ENCODE measurements around the gene ARHGEF40. TPM values are rescaled to one million over a fixed set of nuclear protein-coding genes. Genes with fewer than 3 reads are reported as not detected.

The ARHGEF40 gene
- total and polyA plus RNA-seq, 2 donors = 6.5 to 6.9 TPM

DNA sequence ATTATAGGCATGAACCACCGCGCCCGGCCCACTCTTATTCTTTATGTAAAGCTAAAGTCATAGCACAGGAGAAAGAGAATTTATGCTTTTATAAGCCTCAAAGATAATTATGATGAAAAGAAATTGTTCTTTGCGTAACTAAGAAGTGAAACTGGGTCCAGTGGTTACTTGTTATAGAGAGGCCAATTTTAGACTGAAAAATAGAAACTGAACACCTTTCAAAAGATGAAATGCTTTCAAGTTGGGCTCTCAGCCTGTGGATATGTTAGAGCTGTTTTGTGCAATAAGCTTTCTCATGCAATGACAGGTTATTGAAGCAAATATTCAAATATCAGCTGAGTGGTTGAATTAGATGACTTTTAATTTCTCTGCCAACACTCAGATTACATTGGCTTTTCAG, 38.7 kb downstream of the ARHGEF40 start:
- WGBS = 97% methylated on average over 4 of the region's 4 CpGs
- H3K4me3 ChIP-seq (ENCODE audit: low read length in 2 of 2) = no peak overlapping the region
- H3K9me3 ChIP-seq (ENCODE audit: control insufficient read depth in 2 of 2, insufficient read depth in 1 of 2, low read length in 1 of 2) = no peaks in the 10 kb centered on the region
- H3K4me1 ChIP-seq (ENCODE audit: control insufficient read depth in 2 of 2, insufficient read depth in 2 of 2, low read length in 2 of 2) = peaks cover 4 to 19% of the 10 kb centered on the region in 2 donors
- no peak for DNase-seq (ENCODE audit: low read depth in 6 of 9, low spot score in 9 of 9)
- no peaks in the 10 kb centered on the region for H3K36me3 ChIP-seq (ENCODE audit: control insufficient read depth in 2 of 2, insufficient read depth in 2 of 2, low read length in 1 of 2)
- H3K27ac ChIP-seq (ENCODE audit: low read depth in 1 of 2, low read length in 1 of 2) = no peak overlapping the region
- no peaks in the 10 kb centered on the region for H3K27me3 ChIP-seq (ENCODE audit: control insufficient read depth in 2 of 2, insufficient read depth in 1 of 2, low read length in 1 of 2)

DNA sequence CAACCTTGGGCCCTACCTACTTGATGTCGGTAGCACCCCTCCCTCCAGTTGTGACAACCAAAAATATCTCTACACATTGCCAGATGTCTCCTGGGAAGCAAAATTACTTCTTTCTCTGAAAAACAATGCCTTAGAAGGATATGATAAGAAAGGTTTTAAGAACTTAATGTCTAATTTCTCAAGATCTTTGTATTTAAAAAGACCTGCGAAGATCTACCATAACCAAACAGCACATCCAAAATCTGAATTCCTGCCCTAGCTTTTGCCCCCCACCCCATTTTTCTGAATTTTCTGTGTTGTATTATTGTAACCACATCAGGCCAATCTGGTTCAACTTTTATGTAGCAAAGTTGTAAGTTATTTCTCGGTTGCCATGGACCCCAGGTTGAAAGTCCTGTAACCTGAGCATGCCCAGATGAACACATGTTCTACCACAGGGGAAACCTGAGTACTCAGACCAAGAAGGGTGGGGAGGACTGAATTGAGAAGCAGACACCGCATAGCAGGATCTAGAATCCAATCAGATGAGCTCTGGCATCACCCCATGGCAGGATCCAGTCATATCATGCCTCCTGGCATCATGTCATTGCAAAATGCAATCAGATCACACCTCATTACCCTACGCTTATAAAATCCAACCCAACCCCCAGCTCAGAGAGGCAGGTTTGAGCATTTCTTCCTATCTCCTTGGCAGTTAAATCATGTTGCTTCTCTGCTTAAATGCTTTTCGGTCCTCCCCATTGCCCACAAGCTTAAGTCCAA, 39.5 kb downstream of the ARHGEF40 start:
- Histone ChIP-seq H3K9me3 (ENCODE audit: control insufficient read depth in 2 of 2, insufficient read depth in 1 of 2, low read length in 1 of 2) (no peaks in the 10 kb centered on the region), H3K4me3 (ENCODE audit: low read length in 2 of 2) (no peak overlapping the region), H3K36me3 (ENCODE audit: control insufficient read depth in 2 of 2, insufficient read depth in 2 of 2, low read length in 1 of 2) (no peaks in the 10 kb centered on the region), H3K27ac (ENCODE audit: low read depth in 1 of 2, low read length in 1 of 2) (no peak overlapping the region), H3K4me1 (ENCODE audit: control insufficient read depth in 2 of 2, insufficient read depth in 2 of 2, low read length in 2 of 2) (peaks cover 3 to 16% of the 10 kb centered on the region in 2 donors), H3K27me3 (ENCODE audit: control insufficient read depth in 2 of 2, insufficient read depth in 1 of 2, low read length in 1 of 2) (no peaks in the 10 kb centered on the region)
- 90% methylated on average over 6 of the region's 6 CpGs for WGBS
- no peak for DNase-seq (ENCODE audit: low read depth in 6 of 9, low spot score in 9 of 9)

DNA sequence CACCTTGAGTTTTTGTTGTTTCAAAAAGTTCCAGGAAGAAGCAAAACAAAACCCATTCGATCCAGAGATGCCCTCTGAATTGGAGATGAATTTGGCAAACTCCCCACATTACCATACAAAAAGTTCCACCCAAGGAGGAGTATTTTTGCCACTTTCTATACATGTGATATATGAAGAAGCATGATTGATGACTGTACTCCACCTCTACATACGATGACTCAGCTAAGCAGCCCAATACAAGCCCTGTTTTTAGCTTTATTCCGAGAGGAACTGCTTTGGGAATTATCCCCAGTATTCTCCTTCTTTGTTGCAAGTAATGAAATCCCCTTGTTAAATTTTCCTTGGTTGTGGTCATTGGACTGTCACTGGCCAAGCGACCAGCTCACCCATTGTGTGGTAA, 42.2 kb downstream of the ARHGEF40 start:
- H3K4me3 ChIP-seq (ENCODE audit: low read length in 2 of 2) = no peak overlapping the region
- H3K27me3 ChIP-seq (ENCODE audit: control insufficient read depth in 2 of 2, insufficient read depth in 1 of 2, low read length in 1 of 2) = no peaks in the 10 kb centered on the region
- no peak for DNase-seq (ENCODE audit: low read depth in 6 of 9, low spot score in 9 of 9)
- H3K9me3 ChIP-seq (ENCODE audit: control insufficient read depth in 2 of 2, insufficient read depth in 1 of 2, low read length in 1 of 2) = no peaks in the 10 kb centered on the region
- WGBS = 95% methylated on average over 4 of the region's 4 CpGs
- no peak overlapping the region for H3K27ac ChIP-seq (ENCODE audit: low read depth in 1 of 2, low read length in 1 of 2)
- H3K36me3 ChIP-seq (ENCODE audit: control insufficient read depth in 2 of 2, insufficient read depth in 2 of 2, low read length in 1 of 2) = no peaks in the 10 kb centered on the region
- H3K4me1 ChIP-seq (ENCODE audit: control insufficient read depth in 2 of 2, insufficient read depth in 2 of 2, low read length in 2 of 2) = peaks cover 0 to 1% of the 10 kb centered on the region in 2 donors

DNA sequence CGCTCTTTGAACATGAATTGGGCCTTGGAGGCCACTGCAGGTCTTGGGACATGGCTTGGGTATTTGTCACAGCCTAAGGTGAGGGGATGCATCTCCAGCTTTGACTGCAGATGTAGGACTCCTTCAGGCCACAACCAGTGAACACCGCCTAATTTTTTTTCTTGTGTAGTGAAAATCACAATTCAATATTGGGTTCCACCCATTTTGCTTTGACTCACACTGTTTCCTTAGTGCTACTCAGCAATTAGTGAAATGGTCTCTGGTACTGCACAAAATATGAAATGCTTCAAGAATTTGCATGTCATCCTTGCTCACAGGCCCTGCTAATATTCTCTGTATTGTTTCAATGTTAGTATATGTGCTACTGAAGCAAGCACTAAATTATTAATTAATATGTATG, 43.3 kb downstream of the ARHGEF40 start:
- no peak overlapping the region for H3K4me3 ChIP-seq (ENCODE audit: low read length in 2 of 2)
- DNase-seq (ENCODE audit: low read depth in 6 of 9, low spot score in 9 of 9) = no peak
- no peaks in the 10 kb centered on the region for H3K27me3 ChIP-seq (ENCODE audit: control insufficient read depth in 2 of 2, insufficient read depth in 1 of 2, low read length in 1 of 2)
- H3K36me3 ChIP-seq (ENCODE audit: control insufficient read depth in 2 of 2, insufficient read depth in 2 of 2, low read length in 1 of 2) = no peaks in the 10 kb centered on the region
- H3K27ac ChIP-seq (ENCODE audit: low read depth in 1 of 2, low read length in 1 of 2) = no peak overlapping the region
- whole genome bisulfite sequencing = 96% methylated on average over 2 of the region's 2 CpGs
- no peaks in the 10 kb centered on the region for H3K9me3 ChIP-seq (ENCODE audit: control insufficient read depth in 2 of 2, insufficient read depth in 1 of 2, low read length in 1 of 2)
- H3K4me1 ChIP-seq (ENCODE audit: control insufficient read depth in 2 of 2, insufficient read depth in 2 of 2, low read length in 2 of 2) = no peaks in the 10 kb centered on the region

DNA sequence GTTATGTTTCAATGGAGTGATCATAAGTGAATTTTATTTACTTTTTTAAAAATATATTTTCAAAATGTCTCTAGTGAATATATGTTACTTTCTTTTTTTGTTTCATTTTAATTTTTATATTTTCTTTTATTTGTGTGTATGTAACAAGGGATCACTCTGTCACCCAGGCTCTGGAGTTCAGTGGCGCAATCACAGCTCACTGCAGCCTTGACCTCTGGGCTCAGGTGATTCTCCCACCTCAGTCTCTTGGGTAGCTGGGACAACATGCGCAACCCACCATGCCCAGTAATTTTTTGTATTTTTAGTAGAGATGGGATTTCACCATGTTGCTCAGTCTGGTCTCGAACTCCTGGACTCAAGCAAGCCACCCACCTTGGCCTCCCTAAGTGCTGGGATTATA, 48.8 kb downstream of the ARHGEF40 start:
- Histone ChIP-seq H3K27ac (ENCODE audit: low read depth in 1 of 2, low read length in 1 of 2) (no peak overlapping the region), H3K9me3 (ENCODE audit: control insufficient read depth in 2 of 2, insufficient read depth in 1 of 2, low read length in 1 of 2) (no peaks in the 10 kb centered on the region), H3K4me1 (ENCODE audit: control insufficient read depth in 2 of 2, insufficient read depth in 2 of 2, low read length in 2 of 2) (no peaks in the 10 kb centered on the region), H3K4me3 (ENCODE audit: low read length in 2 of 2) (no peak overlapping the region), H3K27me3 (ENCODE audit: control insufficient read depth in 2 of 2, insufficient read depth in 1 of 2, low read length in 1 of 2) (no peaks in the 10 kb centered on the region), H3K36me3 (ENCODE audit: control insufficient read depth in 2 of 2, insufficient read depth in 2 of 2, low read length in 1 of 2) (no peaks in the 10 kb centered on the region)
- WGBS = 98% methylated on average over 3 of the region's 3 CpGs
- no peak for DNase-seq (ENCODE audit: low read depth in 6 of 9, low spot score in 9 of 9)

DNA sequence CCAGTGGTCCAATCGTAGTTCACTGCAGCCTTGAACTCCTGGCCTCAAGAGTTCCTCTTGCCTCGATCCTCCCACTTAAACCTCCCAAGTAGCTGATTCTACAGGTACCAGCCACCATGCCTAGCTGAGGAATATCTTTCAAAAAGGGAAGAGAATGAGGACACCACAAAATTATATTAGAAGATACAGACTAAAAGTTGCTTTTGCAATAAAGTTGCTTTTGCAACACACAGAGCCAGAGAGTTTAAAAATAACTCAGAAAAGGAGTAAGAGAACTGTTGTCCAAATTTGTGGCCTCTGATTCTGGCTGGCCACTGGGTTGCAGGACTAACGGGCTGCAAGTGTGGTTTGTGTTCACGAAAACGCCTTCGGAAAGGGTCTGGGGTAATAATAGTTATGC, 50.6 kb downstream of the ARHGEF40 start:
- DNase-seq (ENCODE audit: low read depth in 6 of 9, low spot score in 9 of 9) = no peak
- no peak overlapping the region for H3K27ac ChIP-seq (ENCODE audit: low read depth in 1 of 2, low read length in 1 of 2)
- 87% methylated on average over 6 of the region's 6 CpGs for WGBS
- no peaks in the 10 kb centered on the region for H3K4me1 ChIP-seq (ENCODE audit: control insufficient read depth in 2 of 2, insufficient read depth in 2 of 2, low read length in 2 of 2)
- H3K36me3 ChIP-seq (ENCODE audit: control insufficient read depth in 2 of 2, insufficient read depth in 2 of 2, low read length in 1 of 2) = no peaks in the 10 kb centered on the region
- no peaks in the 10 kb centered on the region for H3K9me3 ChIP-seq (ENCODE audit: control insufficient read depth in 2 of 2, insufficient read depth in 1 of 2, low read length in 1 of 2)
- no peaks in the 10 kb centered on the region for H3K27me3 ChIP-seq (ENCODE audit: control insufficient read depth in 2 of 2, insufficient read depth in 1 of 2, low read length in 1 of 2)
- no peak overlapping the region for H3K4me3 ChIP-seq (ENCODE audit: low read length in 2 of 2)

DNA sequence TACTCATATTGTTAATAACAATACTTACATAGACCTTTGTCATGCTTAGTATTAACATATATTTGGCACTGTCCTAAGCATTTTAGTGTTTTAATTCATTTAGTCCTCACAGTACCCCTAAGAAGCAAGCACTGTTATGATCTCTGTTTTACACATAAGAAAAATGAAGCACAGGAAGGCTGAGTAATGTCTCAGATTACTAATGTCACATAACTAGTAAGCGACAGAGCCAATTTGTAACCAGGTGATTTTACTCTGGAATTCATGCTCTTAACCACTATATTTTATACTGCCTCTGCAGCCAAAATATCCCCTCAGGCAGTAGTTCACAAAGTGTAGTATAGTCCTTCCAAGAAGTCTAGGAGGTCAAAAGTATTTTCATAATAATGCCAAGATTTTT, 51.0 kb downstream of the ARHGEF40 start:
- no peaks in the 10 kb centered on the region for H3K27me3 ChIP-seq (ENCODE audit: control insufficient read depth in 2 of 2, insufficient read depth in 1 of 2, low read length in 1 of 2)
- no peak overlapping the region for H3K4me3 ChIP-seq (ENCODE audit: low read length in 2 of 2)
- WGBS = 92% methylated on average over 1 of the region's 1 CpG
- H3K9me3 ChIP-seq (ENCODE audit: control insufficient read depth in 2 of 2, insufficient read depth in 1 of 2, low read length in 1 of 2) = no peaks in the 10 kb centered on the region
- no peak overlapping the region for H3K27ac ChIP-seq (ENCODE audit: low read depth in 1 of 2, low read length in 1 of 2)
- no peak for DNase-seq (ENCODE audit: low read depth in 6 of 9, low spot score in 9 of 9)
- H3K36me3 ChIP-seq (ENCODE audit: control insufficient read depth in 2 of 2, insufficient read depth in 2 of 2, low read length in 1 of 2) = no peaks in the 10 kb centered on the region
- no peaks in the 10 kb centered on the region for H3K4me1 ChIP-seq (ENCODE audit: control insufficient read depth in 2 of 2, insufficient read depth in 2 of 2, low read length in 2 of 2)

DNA sequence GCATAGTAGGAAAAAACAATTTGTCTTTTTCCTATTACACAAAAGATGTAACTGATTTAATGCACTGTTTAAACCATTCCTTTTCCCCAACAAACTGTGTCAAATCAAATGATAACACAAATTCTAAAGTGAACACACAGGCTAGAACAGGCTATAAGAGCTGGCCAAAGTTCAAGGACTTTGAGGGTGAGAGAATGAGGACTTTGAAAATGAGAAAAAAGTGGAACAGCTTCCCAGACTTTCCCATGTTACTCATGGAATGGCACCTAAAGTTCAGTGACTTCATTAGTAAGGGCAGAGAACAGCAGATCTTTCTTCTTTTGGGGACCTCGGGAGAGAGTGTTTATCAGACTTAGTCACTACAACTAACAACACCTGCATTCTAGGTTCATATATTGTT, 53.3 kb downstream of the ARHGEF40 start:
- DNase-seq (ENCODE audit: low read depth in 6 of 9, low spot score in 9 of 9) = no peak
- 96% methylated on average over 1 of the region's 1 CpG for WGBS
- H3K9me3 ChIP-seq (ENCODE audit: control insufficient read depth in 2 of 2, insufficient read depth in 1 of 2, low read length in 1 of 2) = no peaks in the 10 kb centered on the region
- no peaks in the 10 kb centered on the region for H3K27me3 ChIP-seq (ENCODE audit: control insufficient read depth in 2 of 2, insufficient read depth in 1 of 2, low read length in 1 of 2)
- no peaks in the 10 kb centered on the region for H3K4me1 ChIP-seq (ENCODE audit: control insufficient read depth in 2 of 2, insufficient read depth in 2 of 2, low read length in 2 of 2)
- H3K27ac ChIP-seq (ENCODE audit: low read depth in 1 of 2, low read length in 1 of 2) = no peak overlapping the region
- no peaks in the 10 kb centered on the region for H3K36me3 ChIP-seq (ENCODE audit: control insufficient read depth in 2 of 2, insufficient read depth in 2 of 2, low read length in 1 of 2)
- no peak overlapping the region for H3K4me3 ChIP-seq (ENCODE audit: low read length in 2 of 2)

DNA sequence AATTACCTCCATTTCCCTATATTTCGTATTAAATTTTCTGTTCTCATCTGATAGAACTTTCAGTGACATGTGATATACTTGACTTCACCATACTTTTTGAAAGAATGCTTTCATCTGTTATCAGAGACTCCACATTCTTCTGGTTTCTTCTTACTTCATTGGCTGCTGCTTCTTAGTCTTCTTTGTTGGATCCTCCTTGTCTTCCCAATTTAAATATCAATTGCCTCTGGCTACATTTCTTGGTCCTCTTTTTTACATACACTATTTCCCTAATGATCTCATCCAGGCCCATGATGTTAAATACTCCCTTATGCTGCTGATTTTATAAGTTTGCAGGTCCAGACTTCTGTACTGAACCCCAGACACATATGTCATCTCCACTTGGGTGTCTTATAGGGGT, 63.8 kb downstream of the ARHGEF40 start:
- Histone ChIP-seq H3K27me3 (ENCODE audit: control insufficient read depth in 2 of 2, insufficient read depth in 1 of 2, low read length in 1 of 2) (no peaks in the 10 kb centered on the region), H3K9me3 (ENCODE audit: control insufficient read depth in 2 of 2, insufficient read depth in 1 of 2, low read length in 1 of 2) (no peaks in the 10 kb centered on the region), H3K4me3 (ENCODE audit: low read length in 2 of 2) (no peak overlapping the region), H3K36me3 (ENCODE audit: control insufficient read depth in 2 of 2, insufficient read depth in 2 of 2, low read length in 1 of 2) (no peaks in the 10 kb centered on the region), H3K4me1 (ENCODE audit: control insufficient read depth in 2 of 2, insufficient read depth in 2 of 2, low read length in 2 of 2) (no peaks in the 10 kb centered on the region), H3K27ac (ENCODE audit: low read depth in 1 of 2, low read length in 1 of 2) (no peak overlapping the region)
- WGBS = 93% methylated on average over 1 of the region's 1 CpG
- no peak for DNase-seq (ENCODE audit: low read depth in 6 of 9, low spot score in 9 of 9)
